ENCODE data around the gene CUL7.
A peak's percentile ranks its signal among the peaks of the same experiment; 100 is the strongest.
"Not testable (repeated sequence)": the region's sequence is repeated elsewhere in the genome, so short reads cannot be mapped to it uniquely, and the experiment has no call there.

Gene CUL7

DNA sequence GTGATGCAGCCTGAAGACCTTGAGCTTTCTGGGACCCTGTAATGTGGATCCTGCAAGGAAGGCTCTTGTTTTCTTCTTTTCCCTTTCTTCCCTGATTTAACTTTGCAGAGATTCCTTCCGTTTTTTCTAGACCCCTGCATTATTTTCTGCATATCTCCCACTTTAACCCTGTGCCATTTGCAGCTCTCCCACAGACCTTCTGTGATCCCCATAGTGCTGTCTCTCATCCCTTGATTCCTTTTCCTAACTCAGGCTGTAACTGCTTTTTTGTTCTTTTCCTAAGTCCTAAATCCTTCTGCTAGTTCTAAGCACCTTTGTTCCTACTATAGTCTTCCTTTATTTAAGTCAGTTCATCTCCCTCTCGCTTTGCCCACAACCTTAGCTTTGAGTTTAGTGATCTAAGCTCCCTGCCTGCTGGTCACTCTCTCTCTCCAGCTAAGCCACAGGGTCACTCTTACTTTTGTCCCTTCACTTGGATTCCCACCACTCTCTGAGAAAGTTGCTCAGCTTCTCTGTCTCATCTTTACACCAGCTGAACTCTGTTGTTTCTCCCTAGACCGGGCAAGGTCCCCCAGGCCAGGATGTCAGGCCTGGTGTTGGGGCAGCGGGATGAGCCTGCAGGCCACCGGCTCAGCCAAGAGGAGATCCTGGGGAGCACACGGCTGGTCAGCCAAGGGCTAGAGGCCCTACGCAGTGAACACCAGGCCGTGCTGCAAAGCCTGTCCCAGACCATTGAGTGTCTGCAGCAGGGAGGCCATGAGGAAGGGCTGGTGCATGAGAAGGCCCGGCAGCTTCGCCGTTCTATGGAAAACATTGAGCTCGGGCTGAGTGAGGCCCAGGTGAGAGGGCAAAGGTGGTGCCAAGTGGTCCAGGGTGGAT, 7.3 kb upstream of the CUL7 start:
- Mint-ChIP-seq H3K36me3 (peaks cover 11% of the 10 kb centered on the region), H3K4me1 (ENCODE audit: low read depth) (peaks cover 40% of the 10 kb centered on the region), H3K4me3 (peak overlapping the region; percentile 97), H3K27ac (peak overlapping the region; percentile 80), H3K9me3 (ENCODE audit: low read depth) (no peaks in the 10 kb centered on the region), H3K27me3 (no peaks in the 10 kb centered on the region)

DNA sequence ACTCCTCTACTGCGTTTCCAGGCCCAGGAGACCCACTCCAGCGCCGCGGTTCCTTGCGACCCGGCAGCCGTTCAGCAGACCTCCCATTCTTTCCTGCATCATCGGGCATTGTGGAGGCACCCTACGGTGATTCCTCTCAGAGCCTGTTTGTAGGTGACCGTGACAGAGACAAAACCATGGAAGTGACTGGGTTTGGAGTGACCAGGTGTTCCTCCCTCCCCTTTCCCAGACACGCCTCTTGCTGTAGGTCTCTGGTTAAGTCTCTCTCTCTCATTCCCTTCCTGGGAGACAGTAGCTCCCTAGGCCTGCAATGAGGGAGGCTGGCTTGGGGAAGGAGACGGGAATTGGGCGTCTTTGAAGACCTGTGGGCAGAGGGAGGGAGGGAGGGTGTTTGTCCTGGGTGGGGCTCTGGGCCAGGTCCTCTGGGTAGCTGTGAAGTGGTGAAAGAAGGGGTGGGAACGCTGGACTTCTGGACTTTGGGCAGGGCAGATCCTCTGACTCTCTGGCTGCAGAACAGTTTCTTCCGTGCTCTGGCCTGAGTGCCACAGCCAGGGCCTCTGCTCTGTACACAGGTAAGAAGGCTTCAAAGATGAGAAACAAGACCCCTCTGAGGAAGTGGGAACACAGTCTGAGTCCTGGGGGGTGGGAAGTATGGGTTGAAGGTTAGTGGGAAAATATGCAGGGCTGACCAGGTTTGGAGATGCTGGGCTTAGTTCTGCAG, 6.5 kb upstream of the CUL7 start:
- Mint-ChIP-seq H3K4me1 (ENCODE audit: low read depth) (peaks cover 41% of the 10 kb centered on the region), H3K27ac (peak overlapping the region; percentile 99), H3K4me3 (peak overlapping the region; percentile 97), H3K27me3 (no peaks in the 10 kb centered on the region), H3K9me3 (ENCODE audit: low read depth) (no peaks in the 10 kb centered on the region), H3K36me3 (peaks cover 11% of the 10 kb centered on the region)

DNA sequence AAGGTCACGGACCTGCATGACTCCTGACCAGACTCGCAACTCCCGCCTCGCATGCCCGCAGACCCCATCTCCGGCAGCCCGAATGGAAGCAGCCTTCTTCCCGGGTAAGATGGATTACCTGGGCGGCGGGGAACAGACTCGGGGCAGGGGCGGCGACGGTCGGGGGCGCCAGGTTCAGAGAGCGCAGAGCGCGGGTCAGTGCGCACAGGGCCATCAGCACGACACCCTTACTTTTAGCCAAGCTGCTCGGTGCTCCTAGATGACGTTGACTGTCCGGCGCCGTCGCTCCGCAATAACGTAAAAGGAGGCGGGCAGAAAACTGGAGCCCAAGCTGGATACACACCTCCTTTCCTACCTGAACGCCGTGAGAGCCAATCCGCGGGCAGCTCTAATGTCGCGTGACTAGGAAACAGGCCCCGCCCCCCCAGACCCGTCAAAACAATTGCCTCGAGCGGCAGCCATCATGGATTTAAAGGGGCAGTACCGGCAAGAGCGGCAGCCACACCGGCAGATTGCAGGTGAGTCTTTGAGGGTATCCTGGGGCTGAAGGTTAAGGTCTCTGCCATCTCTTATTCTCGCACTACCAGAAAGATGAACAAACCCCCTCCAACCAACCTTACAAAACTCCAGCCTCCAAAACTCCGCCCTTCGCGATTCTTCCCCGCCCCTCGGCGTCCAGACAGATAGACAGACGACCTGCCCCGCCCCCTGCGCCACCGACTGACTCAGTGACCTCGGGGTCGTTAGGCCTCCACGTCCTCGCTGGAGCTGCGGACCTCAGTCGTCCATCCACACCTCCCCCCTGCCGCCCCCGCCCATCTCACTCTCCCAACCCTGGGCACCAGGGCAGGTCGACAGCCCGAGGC, 5.8 kb upstream of the CUL7 start, which contains the start of the genes KLC4 and MRPL2:
TSS of gene KLC4 (plus strand) at position 464 of the 866 bp plus-strand sequence. CDS start 1,705 bp downstream, outside the sequence.
TSS of gene MRPL2 (minus strand) at position 267 of the 866 bp plus-strand sequence. CDS start at position 214, 53 bp downstream.
- Mint-ChIP-seq H3K36me3 (peaks cover 6% of the 10 kb centered on the region), H3K27ac (peak within 1 kb of the TSS; percentile 99), H3K4me1 (ENCODE audit: low read depth) (peaks cover 43% of the 10 kb centered on the region)

DNA sequence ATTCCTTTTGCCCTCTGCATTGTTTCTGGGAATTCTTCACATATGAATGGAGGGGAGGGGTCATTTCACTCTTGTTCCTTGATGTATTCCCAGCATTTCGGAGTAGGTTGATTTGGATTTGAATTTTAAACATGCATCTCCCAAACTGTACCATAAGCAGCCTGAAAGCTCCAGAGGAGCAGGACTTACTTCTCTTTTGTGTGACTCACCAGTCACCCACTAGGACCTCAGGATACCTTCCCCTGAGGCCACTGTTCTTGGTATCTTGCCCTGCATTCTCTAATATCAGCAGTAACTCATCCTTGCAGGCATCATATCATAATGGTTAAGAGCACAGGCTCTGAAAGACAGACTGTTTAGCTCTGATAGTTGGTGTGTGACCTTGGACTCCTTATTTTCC, 4.9 kb upstream of the CUL7 start:
- Mint-ChIP-seq H3K4me3 (peak overlapping the region; percentile 97), H3K27ac (peak overlapping the region; percentile 99), H3K4me1 (ENCODE audit: low read depth) (peaks cover 49% of the 10 kb centered on the region), H3K9me3 (ENCODE audit: low read depth) (no peaks in the 10 kb centered on the region), H3K27me3 (no peaks in the 10 kb centered on the region), H3K36me3 (peaks cover 2% of the 10 kb centered on the region)

More for the DNA sequence above, 5.8 kb upstream of the CUL7 start, which contains the start of the genes KLC4 and MRPL2:
- Mint-ChIP-seq H3K27me3 (no peaks in the 10 kb centered on the region), H3K9me3 (ENCODE audit: low read depth) (no peaks in the 10 kb centered on the region), H3K4me3 (peak within 1 kb of the TSS; percentile 97)

DNA sequence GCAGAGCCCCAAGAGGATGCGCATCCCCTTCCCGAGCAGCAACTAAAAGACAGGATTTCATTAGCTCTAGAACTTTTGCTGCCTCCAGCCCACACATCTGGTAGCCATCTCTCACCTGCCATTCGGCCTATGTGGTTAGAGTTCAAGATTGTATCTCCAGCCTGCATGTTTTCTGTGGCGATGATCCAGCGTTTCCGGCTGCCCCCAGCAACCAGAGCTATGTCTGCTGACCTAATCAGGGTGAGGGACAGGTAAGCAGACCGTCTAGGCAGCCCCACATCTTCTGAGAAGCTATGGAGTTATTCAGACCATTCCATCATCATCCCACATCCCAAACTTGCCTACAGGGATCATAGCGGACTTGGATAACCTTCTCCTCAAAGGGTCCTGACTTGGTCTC, 2.3 kb upstream of the CUL7 start:
- Mint-ChIP-seq H3K4me3 (peak overlapping the region; percentile 52), H3K9me3 (ENCODE audit: low read depth) (no peaks in the 10 kb centered on the region), H3K4me1 (ENCODE audit: low read depth) (peaks cover 57% of the 10 kb centered on the region), H3K27ac (no peak overlapping the region), H3K27me3 (no peaks in the 10 kb centered on the region), H3K36me3 (peaks cover 2% of the 10 kb centered on the region)

DNA sequence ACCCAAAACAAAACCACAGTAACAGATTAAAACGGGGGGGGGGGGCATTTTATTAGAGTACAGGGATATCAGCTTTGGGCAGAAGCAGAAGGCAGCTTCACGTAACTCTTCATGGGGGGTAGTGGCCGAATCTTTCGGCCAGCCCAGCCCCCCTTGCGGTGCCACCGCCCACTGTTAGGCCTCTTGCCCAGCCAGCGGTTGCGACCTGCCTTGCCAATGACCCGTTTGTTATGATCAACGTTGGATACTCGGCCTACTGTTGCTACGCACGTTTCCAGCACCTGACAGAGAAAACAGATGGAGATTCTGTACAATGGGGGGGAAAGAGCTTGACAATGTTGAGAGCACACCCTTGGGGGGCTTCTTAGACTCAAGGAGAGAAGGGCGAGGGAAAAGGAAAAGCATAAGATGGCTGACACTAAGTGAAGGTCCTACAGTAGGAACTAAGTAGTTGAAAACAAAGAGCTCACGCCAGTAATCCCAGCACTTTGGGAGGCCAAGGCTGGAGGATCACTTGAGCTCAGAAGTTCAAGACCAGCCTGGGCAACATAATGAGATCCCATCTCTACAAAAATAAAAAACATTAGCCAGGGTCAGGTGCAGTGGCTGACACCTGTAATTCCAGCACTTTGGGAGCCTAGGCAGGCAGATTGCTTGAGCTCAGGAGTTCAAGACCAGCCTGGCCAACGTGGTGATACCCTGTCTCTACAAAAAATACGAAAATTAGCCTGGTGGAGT, 724 bp upstream of the CUL7 start:
- H3K27ac Mint-ChIP-seq, result peak overlapping the region; percentile 91
- peaks cover 46% of the 10 kb centered on the region for H3K4me1 Mint-ChIP-seq (ENCODE audit: low read depth)
- peaks cover 2% of the 10 kb centered on the region for H3K36me3 Mint-ChIP-seq
- H3K4me3 Mint-ChIP-seq, result peak overlapping the region; percentile 95
- H3K9me3 Mint-ChIP-seq (ENCODE audit: low read depth), result no peaks in the 10 kb centered on the region
- H3K27me3 Mint-ChIP-seq, result no peaks in the 10 kb centered on the region

DNA sequence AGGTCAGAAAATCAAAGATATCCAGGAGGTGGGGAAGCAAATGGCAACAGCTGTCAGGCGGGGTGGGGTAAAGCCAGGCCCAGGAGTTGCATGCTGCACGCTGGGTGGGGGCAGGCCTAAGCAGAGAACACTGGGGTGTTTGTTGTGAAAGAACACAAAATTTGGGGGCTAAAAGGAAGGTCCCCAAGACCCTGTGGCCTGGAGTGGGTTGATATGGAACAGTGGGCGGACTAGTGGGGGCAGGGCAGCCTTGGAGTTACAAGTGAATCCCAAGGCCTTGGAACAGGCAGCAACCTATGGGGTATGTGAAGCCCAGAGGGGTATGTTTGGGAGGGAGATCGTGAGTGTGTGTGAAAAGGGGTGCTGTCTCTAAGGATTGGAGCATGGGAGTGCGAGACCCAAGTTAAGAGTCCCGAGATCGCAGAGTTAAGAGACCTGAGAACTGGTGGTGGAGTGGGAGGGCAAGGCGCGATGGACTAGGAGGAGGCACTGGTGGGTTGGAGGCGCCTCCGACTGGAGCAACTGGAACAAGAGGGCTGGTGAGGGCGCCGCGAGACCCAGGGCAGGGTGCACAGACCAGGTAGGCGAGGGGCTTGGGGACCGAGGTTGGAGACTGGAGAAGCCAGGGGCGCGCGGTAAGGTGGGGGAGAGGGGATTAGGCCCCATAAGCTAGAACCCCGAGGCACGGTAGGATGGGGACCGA, 658 bp downstream of the CUL7 start:
- peaks cover 2% of the 10 kb centered on the region for H3K36me3 Mint-ChIP-seq
- H3K4me1 Mint-ChIP-seq (ENCODE audit: low read depth), result peaks cover 38% of the 10 kb centered on the region
- H3K4me3 Mint-ChIP-seq, result peak overlapping the region; percentile 95
- no peaks in the 10 kb centered on the region for H3K27me3 Mint-ChIP-seq
- H3K9me3 Mint-ChIP-seq (ENCODE audit: low read depth), result no peaks in the 10 kb centered on the region
- peak overlapping the region; percentile 94 for H3K27ac Mint-ChIP-seq

DNA sequence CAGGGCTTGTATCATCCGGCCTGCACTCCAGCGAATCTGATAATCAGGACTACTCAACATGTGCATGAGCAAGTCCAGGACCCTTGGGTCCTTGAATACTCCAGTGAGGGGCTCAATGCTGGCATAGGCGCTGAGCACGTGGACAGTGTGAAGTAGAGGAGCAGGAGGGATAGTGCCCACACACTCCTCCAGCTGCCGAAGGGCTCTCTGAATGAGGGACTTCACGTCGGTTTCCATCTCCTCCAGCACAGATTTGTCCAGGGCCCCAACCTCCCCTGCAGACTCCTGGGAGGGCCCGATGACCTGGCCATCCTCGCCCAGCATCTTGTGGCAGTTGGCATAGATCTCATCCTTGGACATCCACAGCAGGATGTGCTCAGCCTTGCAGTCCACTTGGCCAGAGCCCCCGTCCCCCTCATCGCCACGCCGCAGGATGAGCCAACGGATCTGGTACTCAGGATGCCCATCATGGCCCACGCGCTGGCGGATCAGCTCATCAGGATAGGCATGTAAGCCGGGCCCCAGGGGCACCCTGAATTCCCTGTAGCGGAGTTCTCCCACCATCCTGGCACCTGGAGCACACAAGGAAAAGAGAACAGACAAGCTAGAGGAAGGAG, 1.3 kb downstream of the CUL7 start:
- H3K4me3 Mint-ChIP-seq, result peak overlapping the region; percentile 95
- peaks cover 2% of the 10 kb centered on the region for H3K36me3 Mint-ChIP-seq
- H3K4me1 Mint-ChIP-seq (ENCODE audit: low read depth), result peaks cover 33% of the 10 kb centered on the region
- peak overlapping the region; percentile 94 for H3K27ac Mint-ChIP-seq
- H3K9me3 Mint-ChIP-seq (ENCODE audit: low read depth), result no peaks in the 10 kb centered on the region
- H3K27me3 Mint-ChIP-seq, result no peaks in the 10 kb centered on the region

DNA sequence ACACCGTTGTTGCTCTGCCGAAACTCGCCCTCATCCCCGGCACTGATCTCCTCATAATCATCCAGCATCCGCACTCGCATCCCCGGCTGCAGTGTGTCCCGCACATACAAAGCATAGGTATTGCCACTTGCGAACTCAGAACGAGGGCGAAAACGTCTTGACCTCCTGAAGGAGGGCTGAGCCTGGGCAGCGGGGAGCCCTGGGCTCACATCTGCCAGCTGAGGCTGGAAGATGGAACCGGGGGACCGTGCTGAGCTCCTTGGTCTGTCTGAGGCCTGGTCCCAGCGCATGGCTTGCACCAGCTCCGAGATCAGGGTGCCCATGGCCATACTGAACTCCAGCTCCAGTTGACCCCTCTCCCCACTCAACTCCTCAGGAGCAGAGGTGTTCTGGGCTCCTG, 2.7 kb downstream of the CUL7 start:
- H3K4me1 Mint-ChIP-seq (ENCODE audit: low read depth), result peaks cover 29% of the 10 kb centered on the region
- no peaks in the 10 kb centered on the region for H3K9me3 Mint-ChIP-seq (ENCODE audit: low read depth)
- H3K27ac Mint-ChIP-seq, result peak overlapping the region; percentile 68
- H3K4me3 Mint-ChIP-seq, result no peak overlapping the region
- peaks cover 2% of the 10 kb centered on the region for H3K36me3 Mint-ChIP-seq
- no peaks in the 10 kb centered on the region for H3K27me3 Mint-ChIP-seq

DNA sequence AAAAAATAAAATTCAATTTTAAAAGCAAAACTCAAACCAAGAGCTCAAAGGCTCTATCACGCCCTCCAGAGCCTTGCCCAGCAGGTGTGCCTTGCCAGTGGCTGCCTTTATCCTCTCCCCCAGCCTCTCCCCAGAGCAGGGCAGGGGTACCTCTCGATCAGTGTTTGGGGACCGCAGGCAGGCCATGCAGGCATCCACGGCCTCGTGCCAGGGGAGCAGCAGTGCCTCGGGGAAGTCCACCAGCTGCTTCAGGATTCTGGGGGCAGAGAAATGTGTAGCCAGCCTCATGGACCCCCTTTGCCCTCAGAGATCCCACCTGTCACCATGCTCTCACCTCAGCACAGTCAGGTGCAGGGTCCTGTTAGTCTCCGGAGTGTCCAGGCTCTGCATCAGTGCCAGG, 5.7 kb downstream of the CUL7 start:
- Mint-ChIP-seq H3K27me3 (no peaks in the 10 kb centered on the region), H3K4me3 (no peak overlapping the region), H3K4me1 (ENCODE audit: low read depth) (peaks cover 18% of the 10 kb centered on the region), H3K27ac (no peak overlapping the region), H3K36me3 (peaks cover 2% of the 10 kb centered on the region), H3K9me3 (ENCODE audit: low read depth) (no peaks in the 10 kb centered on the region)

DNA sequence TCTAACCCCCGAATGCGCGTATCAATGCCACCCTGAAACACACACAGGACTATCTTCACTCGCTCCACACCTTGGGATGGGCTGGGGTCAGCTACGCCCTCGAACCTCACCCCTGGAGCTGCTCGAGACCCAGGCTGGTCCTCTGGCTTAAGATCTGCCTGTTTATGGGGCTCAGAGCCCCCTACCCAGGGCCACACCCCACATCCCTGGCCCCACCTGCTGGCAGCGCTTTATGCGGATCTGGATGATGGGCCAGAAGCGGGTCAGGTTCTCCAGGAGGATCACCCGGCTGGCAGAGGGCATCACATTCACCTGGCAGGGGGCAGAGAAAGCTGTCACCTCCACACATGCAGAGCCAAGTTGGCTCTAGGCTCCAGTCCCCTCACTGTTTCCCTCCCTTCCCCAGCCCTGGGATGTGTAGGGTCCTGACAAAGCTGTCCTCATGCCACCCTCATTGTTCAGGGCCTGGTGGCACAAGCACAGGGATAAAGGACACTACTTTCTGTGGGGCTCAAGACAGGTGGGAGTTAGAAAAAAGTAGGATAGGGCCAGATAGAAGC, 8.2 kb downstream of the CUL7 start:
- Mint-ChIP-seq H3K9me3 (ENCODE audit: low read depth) (no peaks in the 10 kb centered on the region), H3K27me3 (no peaks in the 10 kb centered on the region), H3K27ac (no peak overlapping the region), H3K36me3 (no peaks in the 10 kb centered on the region), H3K4me1 (ENCODE audit: low read depth) (peaks cover under 1% of the 10 kb centered on the region), H3K4me3 (no peak overlapping the region)

DNA sequence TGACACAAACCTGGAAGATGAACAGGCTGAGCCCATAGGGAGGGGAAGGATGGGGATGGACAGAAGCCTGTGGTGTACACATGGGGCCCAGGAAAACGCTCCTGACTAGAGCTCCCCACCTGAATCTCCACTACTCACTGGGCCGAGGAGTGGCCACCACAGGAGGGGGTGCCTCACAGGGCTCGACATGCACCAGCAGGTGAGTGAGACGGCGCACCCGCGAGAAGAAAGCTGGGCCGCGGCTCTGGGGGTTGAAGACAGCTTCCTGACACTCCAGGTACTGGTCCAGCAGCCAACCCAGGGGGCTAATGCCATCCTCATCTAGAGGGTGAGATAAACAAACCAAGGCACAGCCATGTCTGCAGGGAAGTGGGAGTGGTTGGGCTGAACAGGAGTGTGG, 10.3 kb downstream of the CUL7 start:
- no peak overlapping the region for H3K4me3 Mint-ChIP-seq
- no peaks in the 10 kb centered on the region for H3K36me3 Mint-ChIP-seq
- no peaks in the 10 kb centered on the region for H3K4me1 Mint-ChIP-seq (ENCODE audit: low read depth)
- no peaks in the 10 kb centered on the region for H3K9me3 Mint-ChIP-seq (ENCODE audit: low read depth)
- no peaks in the 10 kb centered on the region for H3K27me3 Mint-ChIP-seq
- no peak overlapping the region for H3K27ac Mint-ChIP-seq

DNA sequence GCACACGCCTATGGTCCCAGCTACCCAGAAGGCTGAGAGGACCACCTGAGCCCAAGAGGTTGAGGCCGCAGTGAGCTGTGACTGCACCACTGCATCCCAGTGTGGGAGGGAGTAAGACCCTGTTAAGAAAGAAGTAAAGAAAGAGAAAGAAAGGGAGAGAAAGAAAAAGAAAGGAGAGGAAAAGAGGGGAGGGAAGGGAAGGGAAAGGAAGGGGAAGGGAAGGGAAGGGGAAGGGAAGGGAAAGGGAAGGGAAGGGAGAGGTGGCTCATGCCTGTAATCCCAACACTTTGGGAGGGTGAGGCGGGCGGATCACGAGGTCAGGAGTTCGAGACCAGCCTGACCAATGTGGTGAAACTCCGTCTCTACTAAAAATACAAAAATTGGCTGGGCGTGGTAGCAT, 12.2 kb downstream of the CUL7 start:
- H3K4me3 Mint-ChIP-seq; H3K27me3 Mint-ChIP-seq; H3K4me1 Mint-ChIP-seq (ENCODE audit: low read depth); H3K36me3 Mint-ChIP-seq; H3K9me3 Mint-ChIP-seq (ENCODE audit: low read depth); H3K27ac Mint-ChIP-seq: not testable (repeated sequence)

Measured in activated naive CD8-positive, alpha-beta T cell (primary cell).